ENCODE measurements around the gene MAST4.

The MAST4 gene

GRCh38 chr5:66876266-66876807, 280.1 kb downstream of the MAST4 start:
- TF ChIP-seq ZFP41 (tag by site-specific recombination; IDR thresholded peaks at IDR 0.05; ENCODE audit: borderline replicate concordance), result no peak
- no peak for TF ChIP-seq REST (tag by site-specific recombination; IDR thresholded peaks at IDR 0.05)
- POLR2A ChIA-PET, result no interaction called here
- Histone ChIP-seq H3K4me3 (ENCODE audit: low read depth, low read length) (no peak overlapping the region), H3K9me3 (ENCODE audit: control insufficient read depth, insufficient read depth, low read depth, low read length) (no peaks in the 10 kb centered on the region), H3K27ac (ENCODE audit: extremely low read depth, low read depth, low read length) (no peak overlapping the region), H3K36me3 (ENCODE audit: control insufficient read depth in 2 of 2, insufficient read depth in 1 of 2, low read length in 2 of 2) (no peaks in the 10 kb centered on the region), H3K4me1 (ENCODE audit: control insufficient read depth, insufficient read depth, low read length) (peaks cover 9% of the 10 kb centered on the region)
- CTCF ChIA-PET, result interaction anchor here (0.6 kb wide), 1 partner anchor 70 kb away, joined by 3 read pairs; no protein-coding TSS in a partner anchor

GRCh38 chr5:66877843-66878242, 281.6 kb downstream of the MAST4 start:
- Histone ChIP-seq H3K27ac (ENCODE audit: extremely low read depth, low read depth, low read length) (no peak overlapping the region), H3K4me3 (ENCODE audit: low read depth, low read length) (no peak overlapping the region), H3K36me3 (ENCODE audit: control insufficient read depth in 2 of 2, insufficient read depth in 1 of 2, low read length in 2 of 2) (no peaks in the 10 kb centered on the region), H3K9me3 (ENCODE audit: control insufficient read depth, insufficient read depth, low read depth, low read length) (no peaks in the 10 kb centered on the region), H3K4me1 (ENCODE audit: control insufficient read depth, insufficient read depth, low read length) (peaks cover 19% of the 10 kb centered on the region)
- ChIA-PET CTCF (interaction anchor here (0.5 to 0.6 kb wide), 2 partner anchors 65 to 155 kb away, joined by 3 read pairs; no protein-coding TSS in a partner anchor), POLR2A (no interaction called here)
- TF ChIP-seq YY2 (tag by site-specific recombination; IDR thresholded peaks at IDR 0.05) (no peak), PRDM1 (tag by site-specific recombination; IDR thresholded peaks at IDR 0.05) (0 out of 2 replicates have a peak, but pooled peaks have one; percentile 15), PRDM6 (tag by site-specific recombination; IDR thresholded peaks at IDR 0.05) (peak; percentile 29)

- Histone ChIP-seq H3K36me3 (ENCODE audit: control insufficient read depth in 2 of 2, insufficient read depth in 1 of 2, low read length in 2 of 2) (no peaks in the 10 kb centered on the region), H3K27ac (ENCODE audit: extremely low read depth, low read depth, low read length) (no peak overlapping the region), H3K4me1 (ENCODE audit: control insufficient read depth, insufficient read depth, low read length) (peaks cover 13% of the 10 kb centered on the region), H3K9me3 (ENCODE audit: control insufficient read depth, insufficient read depth, low read depth, low read length) (no peaks in the 10 kb centered on the region), H3K4me3 (ENCODE audit: low read depth, low read length) (no peak overlapping the region)
- ChIA-PET POLR2A (no interaction called here), CTCF (interaction anchor here (0.5 to 0.6 kb wide), 2 partner anchors 15 to 16 kb away, joined by 3 to 4 read pairs; no protein-coding TSS in a partner anchor)
- TF ChIP-seq ZNF423 (tag by site-specific recombination; IDR thresholded peaks at IDR 0.05), result no peak
- TF ChIP-seq KLF1 (tag by site-specific recombination; IDR thresholded peaks at IDR 0.05), result no peak
- no peak for TF ChIP-seq ZNF146 (tag by site-specific recombination; IDR thresholded peaks at IDR 0.05)
- no peak for TF ChIP-seq ZXDB (tag by site-specific recombination; IDR thresholded peaks at IDR 0.05)
- TF ChIP-seq ZSCAN4 (tag by site-specific recombination; IDR thresholded peaks at IDR 0.05), result no peak
- no peak for TF ChIP-seq ZNF37A (tag by site-specific recombination; IDR thresholded peaks at IDR 0.05)
- TF ChIP-seq BCL11B (tag by site-specific recombination; IDR thresholded peaks at IDR 0.05; ENCODE audit: low read depth), result no peak
- no peak for TF ChIP-seq PRDM10 (tag by site-specific recombination; IDR thresholded peaks at IDR 0.05)
- TF ChIP-seq PRDM4 (tag by site-specific recombination; IDR thresholded peaks at IDR 0.05), result no peak
- TF ChIP-seq INSM2 (tag by site-specific recombination; IDR thresholded peaks at IDR 0.05), result no peak
- TF ChIP-seq ZNF473 (tag by site-specific recombination; IDR thresholded peaks at IDR 0.05), result no peak
Observed at GRCh38 chr5:66880401-66880800, 284.2 kb downstream of the MAST4 start.
